Panc1 (cell line): ENCODE results near the gene ASMTL. TPM values are rescaled to one million over a fixed set of nuclear protein-coding genes. Genes with fewer than 3 reads are reported as not detected.

ENCODE experiments used
- ATAC-seq: fragments of 200-7000 bp; cut with Tn5 transposase; 2 replicates; pipeline ENCODE4 v1.9.1; 2020; ENCODE audit warnings: mild to moderate bottlenecking, moderate library complexity
- BruUV-seq: library from RNA; stranded (reverse); fragments of 400-500 nt; replicated peaks from 2 replicates; lab custom pipeline; 2021; lab: Mats Ljungman, UMichigan
- CTCF ChIA-PET: fragments of 300-600 bp; sonication (Branson Sonifier 250); formaldehyde crosslinking; loops from one replicate; lab custom pipeline; 2022; ENCODE audit warnings: antibody characterized with exemption; lab: Charles Lee
- POLR2A ChIA-PET: fragments of 300-600 bp; sonication (Branson Sonifier 250); formaldehyde crosslinking; loops from one replicate; lab custom pipeline; 2022; ENCODE audit warnings: antibody characterized with exemption; lab: Charles Lee
- DNase-seq: peaks from one replicate; pipeline ENCODE4 v3.0.0-alpha.2; 2010; ENCODE audit warnings: low read depth, low spot score
- H3K27ac ChIP-seq: 2 replicates; pipeline ENCODE4 v1.5.1; 2011; ENCODE audit warnings: mild to moderate bottlenecking, low read length, inconsistent platforms
- H3K27me3 ChIP-seq: fragments of 200-500 bp; sonication (Bioruptor generic); 2 replicates; pipeline ENCODE4 v1.6.0; 2014; ENCODE audit warnings: low read length, inconsistent platforms; ENCODE audit not compliant: control insufficient read depth, insufficient read depth
- H3K36me3 ChIP-seq: fragments of 200-500 bp; sonication (Bioruptor generic); 2 replicates; pipeline ENCODE4 v1.5.1; 2014; ENCODE audit warnings: inconsistent platforms, mild to moderate bottlenecking, low read length, moderate library complexity; ENCODE audit not compliant: control insufficient read depth, insufficient read depth
- H3K4me1 ChIP-seq: 2 replicates; pipeline ENCODE4 v1.5.1; 2011; ENCODE audit warnings: inconsistent platforms, mild to moderate bottlenecking, low read length, moderate library complexity; ENCODE audit not compliant: control insufficient read depth, insufficient read depth
- H3K4me3 ChIP-seq, 2 experiments: 2 replicates each; pipeline ENCODE4 v1.5.1; 2011 to 2012; ENCODE audit warnings: low read depth in 2 of 2, low read length in 2 of 2, mild to moderate bottlenecking in 2 of 2, inconsistent platforms in 1 of 2, moderate library complexity in 1 of 2
- H3K9me3 ChIP-seq: fragments of 200-500 bp; sonication (Bioruptor generic); 2 replicates; pipeline ENCODE4 v1.5.1; 2014; ENCODE audit warnings: low read depth, mild to moderate bottlenecking, inconsistent platforms, low read length, moderate library complexity; ENCODE audit not compliant: control insufficient read depth, insufficient read depth
- CTCF ChIP-seq: fragments of 450-650 bp; IDR thresholded peaks from 2 replicates; pipeline ENCODE4 v1.5.1; 2017; ENCODE audit warnings: mild to moderate bottlenecking
- POLR2AphosphoS5 ChIP-seq: IDR thresholded peaks from 2 replicates; pipeline ENCODE4 v1.6.1; 2012; ENCODE audit warnings: mild to moderate bottlenecking, low read depth, low read length, moderate library complexity
- REST ChIP-seq, 2 experiments: IDR thresholded peaks; 2 replicates each; pipeline ENCODE4 v1.6.1; 2011 to 2012; ENCODE audit warnings: low read depth in 2 of 2, control low read depth in 1 of 2, low read length in 1 of 2, mild to moderate bottlenecking in 1 of 2, moderate library complexity in 1 of 2; ENCODE audit not compliant: insufficient read depth in 1 of 2
- SIN3A ChIP-seq: IDR thresholded peaks from 2 replicates; pipeline ENCODE4 v1.6.1; 2012; ENCODE audit warnings: low read depth, mild to moderate bottlenecking, low read length, moderate library complexity, borderline replicate concordance; ENCODE audit not compliant: insufficient read depth
- TCF7L2 ChIP-seq: IDR thresholded peaks from 2 replicates; pipeline ENCODE4 v1.6.1; 2011; ENCODE audit warnings: mild to moderate bottlenecking, low read depth, low read length, inconsistent platforms
- in situ Hi-C: cut with HindIII; loops from 2 replicates; pipeline ENCODE4 v1.10.0; 2016; ENCODE audit warnings: low sequenced_read_pairs, low pct_unique_long_range_greater_than_20kb
- intact Hi-C: fragments of 100-400 bp; cut with micrococcal nuclease; formaldehyde crosslinking; loops from one replicate; pipeline ENCODE4 v1.10.0; 2022; ENCODE audit not compliant: unreplicated experiment
- total RNA-seq: library from RNA; stranded (reverse); gene quantifications from one replicate; pipeline ENCODE4 v1.2.1, GENCODE V29; 2021; ENCODE audit not compliant: unreplicated experiment

The ASMTL gene
- total RNA-seq, 1 experiment from 2014 or later = 16.5 TPM

- CTCF ChIA-PET = no interaction called here
- DNase-seq = no peak
- peak; percentile 91 for ATAC-seq
These were observed 15.6 kb upstream of the ASMTL start for GRCh38 chrX:1468250-1468772.

GRCh38 chrX:1466971-1467561 lies 14.4 kb upstream of the ASMTL start:
- no TSS peak for BruUV-seq
- Histone ChIP-seq H3K27me3 (no peaks in the 10 kb centered on the region), H3K9me3 (no peaks in the 10 kb centered on the region), H3K4me1 (no peaks in the 10 kb centered on the region), H3K36me3 (no peaks in the 10 kb centered on the region), H3K27ac (no peak overlapping the region), H3K4me3 (no peak overlapping the region)
- POLR2A ChIA-PET = no interaction called here
- CTCF ChIA-PET = no interaction called here
- TF ChIP-seq POLR2AphosphoS5 = no peak
- no peak for TF ChIP-seq TCF7L2
- TF ChIP-seq SIN3A = no peak
- TF ChIP-seq REST (IDR thresholded peaks at IDR 0.05; ENCODE audit: insufficient read depth in 1 of 2, low read depth in 2 of 2, low read length in 1 of 2) = no peak
- TF ChIP-seq CTCF = no peak
- in situ Hi-C loops = no loop called here
- intact Hi-C loops = no loop called here
- no peak for ATAC-seq
- DNase-seq = no peak

More at GRCh38 chrX:1468250-1468772, 15.6 kb upstream of the ASMTL start:
- Histone ChIP-seq H3K27me3 (no peaks in the 10 kb centered on the region), H3K36me3 (no peaks in the 10 kb centered on the region), H3K4me1 (no peaks in the 10 kb centered on the region), H3K27ac (no peak overlapping the region), H3K9me3 (no peaks in the 10 kb centered on the region), H3K4me3 (no peak overlapping the region)
- intact Hi-C loops = no loop called here
- POLR2A ChIA-PET = no interaction called here
- no TSS peak for BruUV-seq
- no peak for TF ChIP-seq TCF7L2
- TF ChIP-seq CTCF = no peak; the same call in 1 of the 2 replicates
- TF ChIP-seq REST (IDR thresholded peaks at IDR 0.05; ENCODE audit: insufficient read depth in 1 of 2, low read depth in 2 of 2, low read length in 1 of 2) = no peak
- no peak for TF ChIP-seq POLR2AphosphoS5
- TF ChIP-seq SIN3A = no peak
- in situ Hi-C loops = no loop called here
